GM12892 (cell line): ENCODE measurements around the gene TMEM179.

Experiments
- POLR2A ChIP-seq: IDR thresholded peaks from 2 replicates; pipeline ENCODE4 v1.6.1; 2011; ENCODE audit warnings: low read depth, low read length, control low read depth
- TAF1 ChIP-seq: IDR thresholded peaks from 2 replicates; pipeline ENCODE4 v1.6.1; 2011; ENCODE audit warnings: low read depth, mild to moderate bottlenecking, control low read depth, low read length, borderline replicate concordance

DNA sequence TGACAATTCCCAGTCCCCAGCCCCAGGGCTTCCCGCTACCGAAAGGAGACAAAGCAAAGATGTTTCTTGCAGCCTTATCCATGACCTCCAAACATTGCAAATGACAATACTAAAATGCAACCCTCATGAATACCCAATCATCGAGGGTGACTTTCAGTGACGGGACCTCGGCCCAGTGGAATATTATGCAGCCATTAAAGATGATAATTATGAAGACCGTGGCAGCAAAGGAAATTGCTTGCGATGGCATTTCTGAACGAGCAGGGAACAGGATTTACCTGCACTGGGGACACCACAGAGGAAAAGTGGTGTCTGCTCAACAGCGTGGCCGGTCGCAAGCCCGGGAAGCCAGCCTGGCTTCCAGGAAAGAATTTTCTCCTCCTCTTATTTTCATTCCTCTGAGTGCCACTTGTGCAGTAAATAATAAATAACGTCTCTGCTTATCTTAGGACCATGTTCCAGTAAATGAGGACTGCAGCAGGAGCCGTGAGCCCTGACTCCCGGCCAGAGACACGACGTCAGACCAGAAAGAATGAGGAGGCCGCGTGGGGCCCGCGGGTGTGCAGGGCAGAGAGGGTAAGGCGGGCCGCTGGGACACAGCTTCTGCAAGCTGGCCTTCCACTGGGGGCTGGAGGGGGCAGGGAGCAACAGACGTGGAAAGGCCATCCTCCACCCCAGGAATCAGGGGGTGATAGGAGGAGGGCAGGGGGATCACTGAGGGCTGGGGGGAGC, 18.4 kb downstream of the TMEM179 start:
- TF ChIP-seq POLR2A: no peak
- TF ChIP-seq TAF1: no peak
